HG03432 (cell line): Measurements from ENCODE around the gene MRPS22.

ENCODE experiments used
- ATAC-seq: cut with Tn5 transposase; IDR thresholded peaks from one replicate; pipeline ENCODE4 v1.9.1; 2021; ENCODE audit warnings: mild to moderate bottlenecking, moderate library complexity; ENCODE audit not compliant: unreplicated experiment

MRPS22 gene

GRCh38 chr3:139343895-139344856, at the start of gene MRPS22:
Gene MRPS22 (plus strand): TSS chr3:139344020. CDS start chr3:139344027, 7 bp downstream.
- ATAC-seq, result peak; percentile 99

GRCh38 chr3:139295040-139295439, 48.8 kb upstream of the MRPS22 start:
- no peak for ATAC-seq

- ATAC-seq, result no peak
Observed at GRCh38 chr3:139296141-139296718, 47.6 kb upstream of the MRPS22 start.

GRCh38 chr3:139297588-139298311, 46.1 kb upstream of the MRPS22 start:
- no peak for ATAC-seq

GRCh38 chr3:139299261-139300132, 44.3 kb upstream of the MRPS22 start:
- no peak for ATAC-seq

DNA sequence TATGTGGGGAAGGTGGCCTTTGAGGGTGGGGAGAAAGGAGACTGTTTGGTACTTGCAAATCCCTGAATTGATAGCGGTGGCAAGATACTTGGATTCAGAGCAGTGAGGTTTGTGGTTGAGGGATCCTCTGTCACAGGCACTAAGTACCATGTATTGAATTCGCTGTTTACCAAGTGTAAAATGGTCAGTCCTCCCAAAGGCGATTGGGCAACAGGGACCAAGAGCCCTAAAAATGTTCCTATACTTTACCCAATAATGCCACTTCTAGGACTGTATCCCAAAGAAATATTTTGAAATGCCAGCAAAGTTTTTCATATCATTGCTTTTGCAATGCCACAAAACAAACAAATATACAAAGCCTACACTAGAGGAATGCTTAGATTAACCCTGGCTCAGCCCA, 43.4 kb upstream of the MRPS22 start:
- ATAC-seq, result no peak

GRCh38 chr3:139301183-139301582, 42.6 kb upstream of the MRPS22 start:
- ATAC-seq, result no peak

GRCh38 chr3:139301654-139302053, 42.2 kb upstream of the MRPS22 start:
- ATAC-seq, result no peak

DNA sequence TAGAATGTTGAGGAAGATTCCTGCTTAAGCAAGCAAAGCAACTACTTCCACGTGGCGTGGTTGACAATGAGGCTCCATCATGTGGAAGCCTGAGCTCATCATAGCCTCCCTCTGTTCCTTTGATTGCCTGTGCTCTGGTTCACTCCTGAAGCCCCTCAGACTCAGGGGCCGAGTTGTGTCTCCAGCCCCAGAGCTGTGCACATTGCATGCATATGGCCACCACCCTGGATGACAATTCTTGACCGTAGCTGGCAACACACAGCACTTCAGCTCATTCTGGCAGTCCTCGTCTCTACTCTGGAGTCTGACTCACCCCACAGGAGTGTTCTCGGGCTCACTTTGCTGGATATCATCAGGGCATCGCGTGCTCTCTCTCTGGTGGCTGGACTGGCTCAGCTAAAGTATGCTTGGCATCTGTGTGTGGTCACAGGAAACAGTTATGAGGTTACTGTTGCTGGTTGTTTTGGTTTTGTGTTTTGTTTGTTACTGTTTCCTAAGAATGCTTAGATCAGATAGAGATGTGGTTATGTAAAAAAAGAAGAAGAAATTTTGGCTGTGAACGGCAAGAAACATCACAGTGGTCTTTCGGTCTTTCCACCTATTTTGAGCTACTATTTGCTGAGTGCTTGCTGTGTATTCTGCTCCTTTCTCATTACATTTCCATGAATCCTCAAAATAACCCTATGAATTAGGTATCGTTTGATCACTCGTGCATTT, 41.6 kb upstream of the MRPS22 start:
- no peak for ATAC-seq

- ATAC-seq, result no peak
Observed at GRCh38 chr3:139302801-139303113, 41.1 kb upstream of the MRPS22 start.

DNA sequence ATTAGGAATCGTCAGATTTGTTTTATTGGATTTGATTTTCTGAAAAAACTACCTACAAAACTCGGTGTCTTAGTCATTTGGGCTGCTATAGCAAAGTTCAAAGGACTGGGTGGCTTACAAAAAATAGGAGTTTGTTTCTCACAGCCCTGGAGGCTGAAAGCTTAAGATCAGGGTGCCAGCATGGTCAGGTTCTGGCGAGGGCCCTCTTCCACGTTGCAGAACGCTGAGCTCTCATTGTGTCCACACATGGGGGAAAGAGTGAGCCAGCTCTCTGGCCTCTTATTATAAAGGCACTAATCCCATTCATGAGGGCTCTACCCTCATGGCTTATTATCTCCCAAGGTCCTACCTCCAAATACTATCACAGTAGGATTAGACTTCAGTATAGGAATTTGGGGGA, 40.6 kb upstream of the MRPS22 start:
- no peak for ATAC-seq

DNA sequence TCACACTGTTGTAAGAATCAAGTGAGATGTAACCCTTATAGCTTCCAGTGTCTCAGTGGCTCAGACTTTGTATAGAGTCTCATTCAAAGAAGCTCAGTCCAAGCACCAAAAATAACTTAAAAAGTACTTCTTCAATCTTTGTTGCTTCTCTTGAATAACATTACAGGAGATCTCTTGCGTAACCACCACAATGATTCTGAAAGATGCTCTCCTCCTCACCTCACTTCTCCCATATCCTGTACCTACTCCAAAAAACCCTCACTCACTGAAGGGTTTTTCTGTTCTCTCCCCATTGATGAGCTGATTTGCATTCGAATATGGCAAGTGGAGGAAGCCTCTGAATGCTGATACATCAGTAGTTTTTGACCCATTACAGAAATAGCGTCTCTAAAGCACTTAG, 39.4 kb upstream of the MRPS22 start:
- ATAC-seq, result no peak

GRCh38 chr3:139306078-139306477, 37.7 kb upstream of the MRPS22 start:
- no peak for ATAC-seq

DNA sequence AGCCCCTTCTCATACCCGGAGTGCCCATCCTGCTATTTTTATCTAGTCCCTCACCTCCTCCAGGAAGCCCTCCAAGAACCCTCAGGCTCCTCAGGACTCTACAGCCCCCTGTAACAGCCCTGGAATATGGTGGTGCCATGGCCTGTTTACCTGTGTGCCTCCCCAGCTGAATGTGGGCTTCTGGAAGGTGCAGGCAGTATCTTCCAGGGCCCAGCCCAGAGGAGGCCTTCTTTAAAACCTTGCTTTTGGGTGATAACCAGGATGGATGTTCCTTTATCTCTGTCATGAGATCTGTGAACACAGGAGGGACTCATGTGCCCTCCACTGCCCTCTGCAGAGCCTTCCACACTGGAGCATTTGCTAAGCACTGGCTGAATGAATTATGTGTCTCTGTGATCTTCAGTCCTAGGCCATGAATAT, 36.7 kb upstream of the MRPS22 start:
- no peak for ATAC-seq

DNA sequence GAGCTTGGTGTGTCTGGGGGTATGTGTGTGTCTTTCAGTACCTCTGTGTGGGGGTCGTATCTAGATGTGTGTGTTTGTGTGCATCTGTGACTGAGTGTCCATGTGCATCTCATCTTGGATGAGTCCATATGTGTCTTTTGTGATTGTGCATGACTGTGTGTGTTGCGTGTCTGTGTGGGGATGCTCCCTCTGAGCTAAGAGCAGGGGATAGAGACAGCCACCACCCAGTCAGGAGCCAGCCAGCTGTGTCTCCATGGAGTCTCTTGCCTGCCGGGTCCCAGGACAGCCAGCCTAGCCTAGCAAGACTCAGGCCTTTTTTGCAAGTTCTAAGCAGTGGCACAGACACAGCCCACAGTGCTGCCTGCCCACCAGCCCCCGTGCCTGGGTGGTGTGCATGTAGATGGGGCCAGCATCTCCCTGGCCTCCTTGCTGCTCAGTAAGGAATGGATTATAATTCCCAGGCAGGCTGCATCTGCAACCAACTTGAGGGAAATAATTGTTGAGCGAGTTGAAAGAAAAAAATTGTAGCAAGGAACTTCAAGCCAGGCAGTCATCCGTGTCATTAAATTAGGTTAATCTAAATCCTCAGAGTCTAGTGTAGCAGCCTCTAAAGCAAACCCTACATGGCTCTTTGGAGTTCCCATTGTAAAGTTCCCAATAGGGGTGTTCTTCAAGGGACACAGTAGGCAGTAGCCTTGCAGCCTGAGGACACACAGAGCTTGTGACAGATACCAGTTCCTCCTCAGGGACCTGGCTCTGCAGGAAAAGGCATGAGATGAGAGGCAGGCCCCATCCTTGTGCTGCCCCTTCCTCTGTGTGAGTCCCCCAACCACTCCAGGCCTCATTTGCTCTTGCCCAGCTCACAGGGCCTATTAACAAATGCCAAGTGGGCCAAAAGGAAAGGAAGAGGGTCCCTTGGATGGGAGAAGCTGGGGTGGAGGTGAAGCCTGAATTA, 35.9 kb upstream of the MRPS22 start:
- no peak for ATAC-seq

DNA sequence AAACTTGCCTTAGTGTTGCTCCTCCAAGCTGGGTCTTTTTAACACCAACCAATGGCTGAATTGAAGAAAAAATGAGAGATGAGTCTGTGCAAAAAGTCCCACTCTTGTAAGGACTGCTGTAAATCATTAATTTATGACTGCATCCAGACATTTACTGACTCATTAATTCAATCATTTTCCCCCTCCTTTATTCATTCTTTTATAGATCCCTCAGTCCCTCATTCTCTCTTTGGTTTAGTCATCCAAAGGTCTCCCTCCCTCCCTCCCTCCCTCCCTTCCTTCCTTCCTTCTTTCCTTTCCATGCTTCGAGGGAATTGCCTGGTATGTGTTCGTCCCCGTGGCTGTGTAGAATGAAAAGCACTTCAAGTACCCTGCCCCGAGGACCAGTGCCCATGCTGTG, 35.3 kb upstream of the MRPS22 start:
- ATAC-seq, result no peak

- no peak for ATAC-seq
Observed at GRCh38 chr3:139309061-139309591, 34.7 kb upstream of the MRPS22 start.

- no peak for ATAC-seq
Observed at GRCh38 chr3:139309880-139310279, 33.9 kb upstream of the MRPS22 start.

DNA sequence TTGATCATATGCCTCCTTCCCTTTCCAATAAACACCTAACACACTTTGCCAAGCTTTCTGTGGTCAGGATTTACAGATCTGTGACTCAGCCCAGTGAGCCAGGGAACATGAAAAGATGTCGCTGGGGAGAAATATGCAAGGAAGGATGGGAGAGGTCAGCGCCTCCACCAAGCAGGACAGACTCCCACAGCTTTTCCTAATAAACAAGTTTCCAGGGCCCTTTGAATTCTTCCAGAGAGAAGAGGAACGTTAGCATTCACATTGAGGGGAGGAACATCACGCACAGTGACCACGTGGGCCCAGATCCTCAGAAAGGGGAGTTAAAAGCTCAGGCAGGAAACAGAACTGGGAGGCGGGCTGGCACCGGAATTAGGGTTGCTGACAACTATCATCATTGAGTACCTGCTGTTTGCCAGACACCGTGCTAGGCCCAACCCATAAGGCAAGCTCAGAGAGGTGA, 33.3 kb upstream of the MRPS22 start:
- no peak for ATAC-seq
